ENCODE data around the gene PSEN1.
"Not testable (repeated sequence)": the region's sequence is repeated elsewhere in the genome, so short reads cannot be mapped to it uniquely, and the experiment has no call there.

The PSEN1 gene

DNA sequence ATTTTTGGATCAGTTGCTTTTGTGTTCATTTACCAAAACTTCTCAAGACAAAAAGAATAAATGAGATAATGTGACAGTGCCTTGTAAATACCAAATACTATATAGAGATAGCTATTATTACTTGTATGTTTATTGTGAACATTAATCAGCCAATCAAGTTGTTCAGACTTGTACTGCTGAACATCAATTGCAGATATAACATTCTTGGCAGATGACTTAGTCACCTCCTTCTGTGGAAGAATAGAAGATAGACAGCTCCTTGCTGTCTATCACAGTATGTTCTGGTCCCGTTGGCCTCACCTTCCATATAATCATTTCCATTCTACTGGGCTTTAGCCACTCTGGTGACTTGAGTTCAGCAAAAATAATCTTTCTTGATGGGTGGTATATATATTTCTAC lies 30.1 kb downstream of the PSEN1 start:
- no peak for DNase-seq (ENCODE audit: low read depth, low spot score)

DNA sequence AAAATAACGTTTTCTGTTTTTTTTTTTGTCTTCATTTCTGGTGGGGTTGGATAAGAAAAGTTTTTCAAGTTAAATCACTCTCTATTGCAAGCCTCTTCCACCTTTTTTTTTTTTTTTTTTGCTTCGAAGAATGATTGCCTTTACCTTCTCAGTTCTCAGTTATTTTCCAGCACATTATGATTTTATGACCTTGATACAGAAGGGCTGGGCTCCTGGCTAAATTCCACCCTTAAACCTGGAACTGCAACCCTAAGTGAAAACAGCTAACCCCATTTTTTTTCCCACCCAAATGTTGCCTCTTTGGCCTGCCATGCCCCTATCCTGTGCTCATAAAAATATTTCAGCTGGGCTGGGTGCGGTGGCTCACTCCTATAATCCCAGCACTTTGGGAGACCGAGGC lies 31.4 kb downstream of the PSEN1 start:
- DNase-seq (ENCODE audit: low read depth, low spot score): no peak

DNA sequence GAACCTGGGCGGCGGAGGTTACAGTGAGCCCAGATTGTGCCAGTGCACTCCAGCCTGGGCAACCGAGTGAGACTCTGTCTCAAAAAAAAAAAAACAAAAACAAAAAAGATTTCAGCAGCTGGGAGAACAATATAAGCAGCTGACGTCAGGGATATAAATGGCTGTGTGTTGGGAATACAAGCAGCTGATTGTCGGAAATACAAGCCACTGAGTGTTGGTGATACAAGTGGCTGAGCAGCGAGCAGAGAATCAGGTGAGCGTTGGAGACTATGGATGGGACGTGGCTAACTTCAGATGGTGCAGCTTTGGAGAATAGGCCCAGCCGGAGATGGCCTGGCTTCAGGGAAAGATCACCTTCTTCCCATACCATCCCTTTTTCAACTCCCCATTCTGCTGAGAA lies 32.0 kb downstream of the PSEN1 start:
- no peak for DNase-seq (ENCODE audit: low read depth, low spot score)

DNA sequence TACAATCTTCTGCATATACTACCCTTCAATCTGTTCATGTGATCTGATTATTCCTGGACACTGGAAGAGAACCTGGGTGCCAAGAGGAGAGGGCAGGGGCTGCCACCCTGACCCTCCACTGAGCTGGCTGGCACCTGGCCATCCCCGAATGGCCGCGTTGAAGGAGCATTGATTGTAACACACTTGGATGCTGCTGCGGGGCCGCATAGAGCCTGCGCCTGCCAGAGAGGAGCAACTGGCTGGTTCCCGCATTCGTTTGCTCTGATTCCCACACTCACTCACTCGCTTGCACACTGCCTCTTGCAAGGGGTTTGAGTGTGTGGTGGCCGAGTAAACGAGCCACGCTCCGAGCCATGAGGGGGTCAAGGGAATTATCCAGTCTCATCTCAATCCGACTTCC lies 32.4 kb downstream of the PSEN1 start:
- DNase-seq (ENCODE audit: low read depth, low spot score): no peak

DNA sequence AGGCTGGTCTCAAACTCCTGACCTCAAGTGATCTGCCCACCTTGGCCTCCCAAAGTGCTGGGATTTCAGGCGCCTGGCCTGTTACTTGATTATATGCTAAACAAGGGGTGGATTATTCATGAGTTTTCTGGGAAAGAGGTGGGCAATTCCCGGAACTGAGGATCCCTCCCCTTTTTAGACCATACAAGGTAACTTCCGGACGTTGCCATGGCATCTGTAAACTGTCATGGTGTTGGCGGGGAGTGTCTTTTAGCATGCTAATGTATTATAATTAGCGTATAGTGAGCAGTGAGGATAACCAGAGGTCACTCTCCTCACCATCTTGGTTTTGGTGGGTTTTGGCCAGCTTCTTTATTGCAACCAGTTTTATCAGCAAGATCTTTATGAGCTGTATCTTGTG lies 33.5 kb downstream of the PSEN1 start:
- not testable (repeated sequence) for DNase-seq (ENCODE audit: low read depth, low spot score)

DNA sequence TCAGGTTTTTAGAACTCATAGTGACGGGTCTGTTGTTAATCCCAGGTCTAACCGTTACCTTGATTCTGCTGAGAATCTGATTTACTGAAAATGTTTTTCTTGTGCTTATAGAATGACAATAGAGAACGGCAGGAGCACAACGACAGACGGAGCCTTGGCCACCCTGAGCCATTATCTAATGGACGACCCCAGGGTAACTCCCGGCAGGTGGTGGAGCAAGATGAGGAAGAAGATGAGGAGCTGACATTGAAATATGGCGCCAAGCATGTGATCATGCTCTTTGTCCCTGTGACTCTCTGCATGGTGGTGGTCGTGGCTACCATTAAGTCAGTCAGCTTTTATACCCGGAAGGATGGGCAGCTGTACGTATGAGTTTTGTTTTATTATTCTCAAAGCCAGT lies 34.4 kb downstream of the PSEN1 start:
- no peak for DNase-seq (ENCODE audit: low read depth, low spot score)

- DNase-seq (ENCODE audit: low read depth, low spot score): no peak
Observed at GRCh38 chr14:73172500-73172899, 36.2 kb downstream of the PSEN1 start.

GRCh38 chr14:73173092-73173735 lies 36.9 kb downstream of the PSEN1 start:
- no peak for DNase-seq (ENCODE audit: low read depth, low spot score)

GRCh38 chr14:73176685-73177084 lies 40.4 kb downstream of the PSEN1 start:
- DNase-seq (ENCODE audit: low read depth, low spot score): no peak

GRCh38 chr14:73180385-73180805 lies 44.1 kb downstream of the PSEN1 start:
- DNase-seq (ENCODE audit: low read depth, low spot score): no peak

GRCh38 chr14:73180969-73181368 lies 44.7 kb downstream of the PSEN1 start:
- DNase-seq (ENCODE audit: low read depth, low spot score): not testable (repeated sequence)

GRCh38 chr14:73188501-73188911 lies 52.2 kb downstream of the PSEN1 start:
- no peak for DNase-seq (ENCODE audit: low read depth, low spot score)

DNA sequence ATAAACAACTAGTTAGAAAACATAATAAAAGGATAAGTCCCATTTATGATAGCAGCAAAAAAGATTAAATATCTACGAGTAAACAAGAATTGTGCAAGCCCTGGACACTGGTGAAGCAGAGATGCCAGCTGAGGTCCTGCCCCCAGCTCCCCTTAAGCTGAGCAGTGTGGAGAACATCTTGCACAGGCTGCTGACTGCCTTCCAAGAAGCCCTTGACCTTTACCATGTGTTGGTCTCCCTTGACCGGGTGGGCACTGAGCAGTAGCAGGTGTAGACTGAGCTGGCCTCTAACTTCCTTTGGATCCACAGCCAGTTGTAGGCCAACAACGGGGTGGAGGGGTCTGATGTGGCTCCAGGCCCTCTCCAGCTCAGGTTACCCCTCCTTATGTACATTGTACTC lies 53.3 kb downstream of the PSEN1 start:
- DNase-seq (ENCODE audit: low read depth, low spot score): no peak

- DNase-seq (ENCODE audit: low read depth, low spot score): no peak
Observed at GRCh38 chr14:73191441-73191840, 55.1 kb downstream of the PSEN1 start.

DNA sequence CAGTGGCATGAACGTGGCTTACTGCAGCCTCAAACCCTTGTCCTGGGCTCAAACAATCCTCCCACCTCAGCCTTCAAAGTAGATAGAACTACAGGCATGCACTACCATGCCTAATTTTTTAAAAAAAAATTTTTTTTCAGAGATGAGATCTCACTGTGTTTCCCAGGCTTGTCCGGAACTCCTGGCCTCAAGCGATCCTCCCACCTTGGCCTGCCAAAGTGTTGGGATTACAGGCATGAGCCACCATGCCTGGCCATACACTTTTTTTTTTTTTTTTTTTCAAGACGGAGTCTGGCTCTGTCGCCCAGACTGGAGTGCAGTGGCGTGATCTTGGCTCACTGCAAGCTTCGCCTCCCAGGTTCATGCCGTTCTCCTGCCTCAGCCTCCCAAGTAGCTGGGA lies 58.0 kb downstream of the PSEN1 start:
- not testable (repeated sequence) for DNase-seq (ENCODE audit: low read depth, low spot score)

DNA sequence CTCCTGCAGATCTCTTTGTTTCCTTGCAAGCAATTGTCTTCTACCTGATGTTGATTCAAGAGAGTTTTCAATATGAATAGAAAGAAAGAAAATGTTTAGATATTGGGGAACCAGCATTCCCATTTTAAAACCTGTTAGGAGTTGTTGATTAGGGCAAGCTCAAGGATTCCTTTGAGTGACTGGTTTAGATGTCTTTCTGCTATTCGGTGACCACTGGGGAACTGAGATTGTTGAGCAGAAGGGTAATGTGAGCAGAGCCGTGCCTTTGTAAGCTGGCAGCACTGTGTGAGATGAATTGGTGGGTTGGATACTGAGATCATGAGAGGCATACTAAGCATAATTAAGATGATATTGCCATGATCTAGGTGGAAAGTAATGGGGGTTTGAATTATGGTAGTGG lies 61.9 kb downstream of the PSEN1 start:
- no peak for DNase-seq (ENCODE audit: low read depth, low spot score)

DNA sequence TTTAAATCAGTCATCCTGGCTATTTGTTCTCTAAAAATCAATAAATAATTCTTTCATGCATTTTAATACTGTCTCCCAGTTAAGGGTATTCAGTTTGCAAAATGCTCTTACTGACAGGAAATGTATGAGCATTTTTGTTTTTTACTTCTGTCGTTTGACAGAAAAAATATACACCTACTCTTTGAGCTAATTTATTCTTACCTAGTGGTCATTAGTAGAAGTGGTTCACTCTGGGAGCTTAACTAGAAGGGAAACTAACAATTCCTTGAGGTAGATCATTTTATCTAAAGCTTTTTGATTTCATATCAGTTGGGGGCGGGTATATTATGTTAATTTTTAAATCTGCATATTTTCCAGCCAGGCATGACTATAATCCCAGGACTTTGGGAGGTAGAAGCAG lies 67.2 kb downstream of the PSEN1 start:
- no peak for DNase-seq (ENCODE audit: low read depth, low spot score)

DNA sequence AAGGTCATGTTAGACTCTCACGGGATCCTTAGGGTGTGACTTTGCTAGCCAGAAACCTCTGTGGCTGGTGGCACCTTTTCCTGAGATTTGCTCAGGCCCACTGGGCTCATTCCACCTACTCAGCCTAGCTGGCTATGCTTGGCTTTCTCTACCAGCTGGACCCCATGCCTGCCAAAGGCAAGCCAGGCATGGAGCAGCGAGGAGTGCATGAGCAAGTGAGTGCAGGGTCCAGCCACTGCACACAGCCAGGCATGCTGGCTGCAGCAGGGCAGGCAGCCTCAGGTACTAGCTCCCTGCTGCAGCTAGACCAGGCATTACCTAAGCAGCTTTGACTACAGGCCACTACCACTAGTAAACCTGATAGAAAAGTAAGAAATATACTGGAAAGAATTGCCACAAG lies 71.3 kb downstream of the PSEN1 start:
- DNase-seq (ENCODE audit: low read depth, low spot score): no peak

DNA sequence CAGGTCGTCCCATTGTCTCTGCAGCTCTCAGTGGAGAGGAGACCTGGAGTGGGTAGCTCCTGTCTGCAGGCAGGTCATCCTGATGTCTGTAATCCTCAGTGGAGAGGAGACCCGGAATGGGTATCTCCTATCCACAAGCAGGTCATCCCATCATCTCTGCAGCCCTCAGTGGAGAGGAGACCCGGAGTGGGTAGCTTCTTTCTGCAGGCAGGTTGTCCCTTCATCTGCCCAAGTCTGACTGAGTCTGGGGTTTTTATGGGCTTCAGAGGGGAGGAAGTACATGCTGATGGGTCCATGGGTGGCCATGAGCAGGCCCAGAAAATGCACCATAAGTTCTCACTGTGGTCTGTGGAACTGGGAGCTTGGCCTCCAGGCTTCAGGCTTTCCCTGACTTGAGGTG lies 72.1 kb downstream of the PSEN1 start:
- no peak for DNase-seq (ENCODE audit: low read depth, low spot score)

GRCh38 chr14:73208846-73209245 lies 72.5 kb downstream of the PSEN1 start:
- DNase-seq (ENCODE audit: low read depth, low spot score): no peak

DNA sequence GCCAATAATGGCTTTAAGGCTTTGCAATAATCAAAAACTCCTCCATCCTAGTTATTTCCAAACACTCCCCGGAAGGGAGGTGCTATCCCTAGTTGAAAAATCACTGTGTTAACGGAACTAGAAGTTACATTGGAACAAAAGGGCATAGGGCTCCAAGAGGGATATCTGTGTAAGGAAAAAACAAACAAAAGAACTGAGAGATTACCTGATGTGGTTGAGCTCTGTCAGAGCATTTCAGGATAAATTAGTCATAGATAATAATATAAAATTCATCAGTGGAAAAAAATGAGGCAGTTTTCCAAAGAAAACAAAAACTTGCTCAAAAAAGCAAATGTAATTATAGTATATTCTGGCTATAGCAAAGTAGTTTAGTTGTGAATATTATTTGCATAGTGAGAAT lies 73.6 kb downstream of the PSEN1 start:
- DNase-seq (ENCODE audit: low read depth, low spot score): no peak

- DNase-seq (ENCODE audit: low read depth, low spot score): no peak
Observed at GRCh38 chr14:73211251-73212040, 75.1 kb downstream of the PSEN1 start.

- no peak for DNase-seq (ENCODE audit: low read depth, low spot score)
Observed at GRCh38 chr14:73216030-73216429, 79.7 kb downstream of the PSEN1 start.

All from iPS DF 19.7 (cell line).